HG03342 (cell line): ENCODE results near the gene MAN2A2.

Experiments
- ATAC-seq: cut with Tn5 transposase; IDR thresholded peaks from one replicate; pipeline ENCODE4 v1.9.1; 2021; ENCODE audit warnings: mild to moderate bottlenecking, moderate library complexity; ENCODE audit not compliant: unreplicated experiment

Gene MAN2A2

GRCh38 chr15:90941038-90941437 is 37.9 kb downstream of the MAN2A2 start:
- ATAC-seq, result no peak

- ATAC-seq, result no peak
Observed at GRCh38 chr15:90942354-90943120, 39.4 kb downstream of the MAN2A2 start.

GRCh38 chr15:90945091-90945490 is 42.0 kb downstream of the MAN2A2 start:
- no peak for ATAC-seq

- ATAC-seq, result no peak
Observed at GRCh38 chr15:90946538-90946937, 43.4 kb downstream of the MAN2A2 start.

- no peak for ATAC-seq
Observed at GRCh38 chr15:90946941-90947576, 44.0 kb downstream of the MAN2A2 start.

GRCh38 chr15:90947577-90948357 is 44.7 kb downstream of the MAN2A2 start:
- no peak for ATAC-seq

GRCh38 chr15:90948506-90948905 is 45.4 kb downstream of the MAN2A2 start:
- no peak for ATAC-seq

- ATAC-seq, result no peak
Observed at GRCh38 chr15:90949979-90950675, 47.0 kb downstream of the MAN2A2 start.

- ATAC-seq, result no peak
Observed at GRCh38 chr15:90950676-90951075, 47.6 kb downstream of the MAN2A2 start.

GRCh38 chr15:90952901-90953677 is 50.0 kb downstream of the MAN2A2 start:
- no peak for ATAC-seq

GRCh38 chr15:90953947-90954711 is 51.0 kb downstream of the MAN2A2 start:
- ATAC-seq, result no peak

- peak; percentile 93 for ATAC-seq
Observed at GRCh38 chr15:90954712-90955623, 51.9 kb downstream of the MAN2A2 start, which contains the start of gene RCCD1. RCCD1 (plus strand) TSS chr15:90954884; CDS start chr15:90956735, 1,851 bp downstream.

- ATAC-seq, result no peak
Observed at GRCh38 chr15:90955624-90956273, 52.6 kb downstream of the MAN2A2 start.

- ATAC-seq, result no peak
Observed at GRCh38 chr15:90956274-90957030, 53.4 kb downstream of the MAN2A2 start.

- no peak for ATAC-seq
Observed at GRCh38 chr15:90957031-90957790, 54.1 kb downstream of the MAN2A2 start.

GRCh38 chr15:90957791-90958190 is 54.7 kb downstream of the MAN2A2 start:
- no peak for ATAC-seq
